GM19099 (cell line): ENCODE data around the gene SEMA5A.

Source experiments
- POLR2A ChIP-seq: IDR thresholded peaks from 3 replicates; pipeline ENCODE4 v1.6.1; 2011; ENCODE audit warnings: low read depth; ENCODE audit not compliant: insufficient read length; ENCODE audit errors: extremely low read depth

SEMA5A gene

DNA sequence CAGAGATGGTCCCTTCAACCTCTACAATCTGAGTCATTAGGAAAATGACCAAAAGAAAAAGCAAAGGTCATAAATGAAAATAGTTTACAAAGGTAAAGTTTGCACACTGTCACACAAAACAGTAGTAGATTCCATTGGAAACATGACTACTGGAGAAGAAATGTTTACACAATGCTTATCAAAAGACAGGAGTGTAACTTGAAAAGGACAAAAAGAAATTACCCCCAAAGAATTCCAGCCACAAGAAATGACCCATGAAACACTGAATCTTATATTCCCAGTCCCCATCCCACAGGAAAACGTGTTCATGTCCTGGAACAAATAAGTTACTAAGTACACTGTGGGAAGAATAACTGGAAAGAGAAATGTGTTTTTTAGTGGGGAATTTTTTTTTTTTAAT is 385.1 kb downstream of the SEMA5A start:
- no peak for TF ChIP-seq POLR2A

GRCh38 chr5:9157811-9158210 is 388.1 kb downstream of the SEMA5A start:
- TF ChIP-seq POLR2A = no peak

GRCh38 chr5:9157020-9157419 is 388.9 kb downstream of the SEMA5A start:
- no peak for TF ChIP-seq POLR2A

GRCh38 chr5:9156282-9156681 is 389.6 kb downstream of the SEMA5A start:
- no peak for TF ChIP-seq POLR2A

DNA sequence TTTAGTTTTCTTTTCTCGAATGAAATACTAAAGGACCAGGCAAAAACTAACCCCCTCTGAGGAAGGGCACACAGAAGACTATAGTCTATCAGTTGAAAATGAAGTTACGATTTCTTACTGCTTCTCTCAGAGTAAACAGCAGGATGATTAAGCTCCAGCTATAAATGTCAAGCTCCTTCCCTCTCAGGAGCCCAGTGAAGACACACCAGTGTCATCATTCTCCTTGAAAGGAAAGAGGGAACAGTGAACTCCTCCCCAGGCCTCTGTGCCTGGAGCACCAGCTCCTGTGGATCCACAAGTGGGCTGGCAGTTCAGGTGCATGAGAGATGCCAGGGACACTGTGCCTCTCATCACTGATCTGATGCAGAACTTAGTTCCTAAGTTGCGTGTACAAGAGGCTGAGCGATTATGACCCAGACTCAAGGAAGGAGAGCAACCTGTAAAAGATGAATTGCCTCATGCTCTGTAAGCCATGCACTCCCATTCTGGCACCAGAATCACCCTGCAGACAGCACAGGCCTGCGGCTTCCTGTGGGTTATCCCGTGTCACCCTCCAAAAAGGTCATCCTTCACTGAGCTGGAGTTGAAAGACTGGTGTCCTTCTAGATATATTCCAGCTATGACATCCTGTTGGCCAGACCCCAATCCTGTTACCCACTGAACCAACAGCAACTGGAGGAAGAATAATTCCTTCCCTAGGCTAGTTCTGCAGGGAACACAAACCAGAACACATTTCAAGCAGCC is 394.0 kb downstream of the SEMA5A start:
- no peak for TF ChIP-seq POLR2A

DNA sequence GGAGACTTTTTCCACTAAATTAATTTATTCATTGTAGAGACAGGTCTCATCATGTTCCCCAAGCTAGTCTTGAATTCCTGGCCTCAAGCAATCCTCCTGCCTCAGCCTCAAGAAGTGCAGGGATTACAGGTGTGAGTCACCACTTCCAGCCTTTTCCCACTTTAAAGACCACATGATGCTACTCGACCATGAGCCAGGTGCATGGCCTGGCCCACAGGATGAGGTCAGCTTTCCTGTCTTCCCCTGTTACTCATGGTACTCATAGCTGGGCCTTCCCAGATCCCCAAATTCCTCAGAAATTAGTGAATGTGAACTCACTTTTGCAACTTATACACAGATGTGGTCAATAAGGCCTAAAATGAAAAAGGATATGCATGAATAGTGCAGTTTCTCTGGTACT is 395.9 kb downstream of the SEMA5A start:
- TF ChIP-seq POLR2A = no peak

GRCh38 chr5:9148242-9148641 is 397.6 kb downstream of the SEMA5A start:
- TF ChIP-seq POLR2A = no peak

GRCh38 chr5:9140711-9141110 is 405.2 kb downstream of the SEMA5A start:
- TF ChIP-seq POLR2A = no peak

GRCh38 chr5:9140202-9140601 is 405.7 kb downstream of the SEMA5A start:
- TF ChIP-seq POLR2A = no peak

DNA sequence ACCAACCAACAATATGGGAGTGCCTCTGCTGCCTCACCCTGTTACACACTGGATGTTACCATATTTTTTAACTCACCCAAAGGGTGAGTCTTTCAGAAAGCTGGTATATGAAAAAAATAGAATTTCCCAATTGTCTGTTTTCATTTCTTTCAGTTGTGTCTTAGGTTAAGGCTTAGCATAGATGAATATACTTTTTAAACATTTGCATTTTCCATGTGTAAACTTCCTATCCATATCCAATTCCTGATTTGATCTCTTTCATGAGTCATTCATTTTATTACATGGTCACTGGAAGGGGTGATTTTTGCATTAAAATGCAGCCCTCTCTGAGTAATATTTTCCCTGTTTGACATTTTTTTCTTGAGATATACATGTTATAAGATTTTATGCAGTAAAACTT is 406.5 kb downstream of the SEMA5A start:
- no peak for TF ChIP-seq POLR2A

DNA sequence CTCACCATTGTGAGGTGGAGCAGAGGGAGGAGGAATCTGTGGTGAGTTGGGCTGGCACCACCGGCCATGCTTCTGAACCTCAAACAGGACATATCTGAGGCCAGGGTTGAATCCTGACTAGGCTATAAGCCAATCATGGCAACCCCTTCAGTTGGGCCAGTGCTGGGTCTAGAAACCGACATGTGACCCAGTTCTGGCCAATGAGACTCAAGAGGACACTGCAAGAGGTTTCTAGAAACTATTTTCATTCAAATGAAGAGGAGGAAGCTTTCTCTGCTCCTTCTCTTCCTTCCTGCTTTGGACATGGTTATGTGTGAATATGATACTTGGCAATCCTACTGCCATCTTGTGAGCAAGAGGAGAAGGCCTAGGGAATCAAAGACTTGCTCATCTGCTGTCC is 417.7 kb downstream of the SEMA5A start:
- TF ChIP-seq POLR2A = no peak

- no peak for TF ChIP-seq POLR2A
Measured at GRCh38 chr5:9126490-9126889, 419.4 kb downstream of the SEMA5A start.

- no peak for TF ChIP-seq POLR2A
Measured at GRCh38 chr5:9125852-9126251, 420.0 kb downstream of the SEMA5A start.

DNA sequence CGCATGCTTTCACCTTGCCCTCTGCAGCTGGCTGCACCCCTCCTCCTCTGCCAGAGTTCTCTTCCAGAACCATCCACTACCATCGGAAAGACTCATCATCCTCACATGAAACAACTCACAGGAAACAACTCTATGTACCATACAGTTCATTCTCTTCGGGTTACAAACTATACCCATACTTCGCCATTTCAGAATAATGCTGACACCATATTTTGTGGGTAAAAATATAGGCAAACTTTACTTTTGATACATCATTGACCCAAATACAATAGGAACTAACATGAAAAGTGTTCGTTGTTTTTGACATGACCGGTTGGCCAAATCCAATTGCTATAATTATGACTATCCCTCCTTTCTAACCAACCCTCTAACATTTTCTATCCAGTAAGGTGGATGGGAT is 421.0 kb downstream of the SEMA5A start:
- no peak for TF ChIP-seq POLR2A

- TF ChIP-seq POLR2A = no peak
Measured at GRCh38 chr5:9124071-9124470, 421.8 kb downstream of the SEMA5A start.

- TF ChIP-seq POLR2A = no peak
Measured at GRCh38 chr5:9122528-9122927, 423.3 kb downstream of the SEMA5A start.

GRCh38 chr5:9121597-9121996 is 424.3 kb downstream of the SEMA5A start:
- no peak for TF ChIP-seq POLR2A
